K562 (cell line): ENCODE data around the gene ZRANB3. TPM values are rescaled to one million over a fixed set of nuclear protein-coding genes. Genes with fewer than 3 reads are reported as not detected.

Source experiments
- CEBPG ChIP-seq, 3 experiments: fragments of 200-800 bp in 1 of 3; sonication (Bioruptor generic) in 1 of 3; sonication (generic) in 1 of 3; formaldehyde crosslinking in 1 of 3; IDR thresholded peaks in 2 of 3; conservative IDR thresholded peaks in 1 of 3; 2 replicates each; pipeline versions ENCODE4 v1.6.1 to v1.8.0; 2016 to 2022; ENCODE audit warnings: missing compliant biosample characterization in 2 of 3, missing genetic modification characterization in 2 of 3, mild to moderate bottlenecking in 1 of 3, missing genetic modification reagents in 1 of 3
- CREB5 ChIP-seq: fragments of 250-450 bp; sonication (Bioruptor Pico); IDR thresholded peaks from 2 replicates; pipeline ENCODE4 v1.5.0; 2020; ENCODE audit warnings: mild to moderate bottlenecking
- EWSR1 ChIP-seq: fragments of 450-650 bp; IDR thresholded peaks from 2 replicates; pipeline ENCODE4 v1.6.1; 2018; ENCODE audit warnings: borderline replicate concordance, mild to moderate bottlenecking, low read depth, moderate library complexity; ENCODE audit not compliant: partially characterized antibody
- PCBP1 ChIP-seq: fragments of 200-400 bp; formaldehyde crosslinking; IDR thresholded peaks from 2 replicates; pipeline ENCODE4 v1.6.1; 2018; ENCODE audit warnings: mild to moderate bottlenecking, low read depth, low read length; ENCODE audit not compliant: poor library complexity, severe bottlenecking
- ZBTB40 ChIP-seq, 2 experiments: fragments of 450-650 bp in 1 of 2; sonication (generic) in 1 of 2; formaldehyde crosslinking in 1 of 2; IDR thresholded peaks; 2 replicates each; pipeline versions ENCODE4 v1.7.1 to v1.9.0; 2016 to 2022; ENCODE audit warnings: inconsistent platforms in 1 of 2, mild to moderate bottlenecking in 1 of 2, missing genetic modification reagents in 1 of 2
- polyA plus RNA-seq, 8 experiments: library from polyadenylated mRNA; depleted of rRNA in 4 of 8; stranded (reverse) in 5 of 8; unstranded in 3 of 8; fragments of >200 nt; fragmentation: Nextera tagmentation in 2 of 8; fragmentation: Illumina TruSeq in 1 of 8; extraction: Ambion mirVana in 2 of 8; extraction: Trizol in 1 of 8; gene quantifications; 2 replicates each; pipeline versions ENCODE4 v1.2.1 to v1.2.3, GENCODE V29; 2011 to 2014; ENCODE audit warnings: inconsistent platforms in 1 of 8, missing spikeins in 1 of 8
- total RNA-seq, 7 experiments: library from RNA; depleted of rRNA in 6 of 7; stranded (reverse); fragments of >200 nt in 6 of 7; fragmentation: Illumina TruSeq in 2 of 7; extraction: Trizol in 2 of 7; gene quantifications; 2 replicates each; pipeline versions ENCODE4 v1.2.1 to v1.2.3, GENCODE V29; 2011 to 2021; ENCODE audit warnings: low replicate concordance in 1 of 7

The ZRANB3 gene
- total and polyA plus RNA-seq, 9 of the 15 experiments (the other 6 are each of a cell fraction or from before 2014, with no cell fraction given) = 8.6 to 21.3 (median 14.7) TPM

- TF ChIP-seq ZBTB40 (IDR thresholded peaks at IDR 0.05) = no peak
- no peak for TF ChIP-seq ZBTB40 (CRISPR knock-in tag; IDR thresholded peaks at IDR 0.05)
- TF ChIP-seq CREB5 (CRISPR knock-in tag) = no peak
- TF ChIP-seq CEBPG (CRISPR knock-in tag; IDR thresholded peaks at IDR 0.05) = no peak
- TF ChIP-seq CEBPG (tag; conservative IDR thresholded peaks at IDR 0.05 in 1 of 2, IDR thresholded peaks at IDR 0.05 in 1 of 2) = peak in 1 of 2 experiments; percentile 59; a peak in 2 of 4 replicates
- TF ChIP-seq EWSR1 = no peak
- TF ChIP-seq PCBP1 = no peak
Observed at GRCh38 chr2:135320465-135321355, 210.3 kb downstream of the ZRANB3 start (continued).
